ENCODE measurements around the gene COQ8A. TPM values are rescaled to one million over a fixed set of nuclear protein-coding genes. Genes with fewer than 3 reads are reported as not detected.

The COQ8A gene
- total RNA-seq, 1 donor = 14.1 TPM

- Histone ChIP-seq H3K4me3 (ENCODE audit: insufficient read depth, low read length) (no peak overlapping the region), H2AFZ (ENCODE audit: low read length) (no peak overlapping the region), H3K36me3 (ENCODE audit: insufficient read depth, low read length) (no peaks in the 10 kb centered on the region), H3K9me3 (ENCODE audit: low read depth, low read length) (no peaks in the 10 kb centered on the region), H3K4me1 (ENCODE audit: insufficient read depth, low read length) (peaks cover 5% of the 10 kb centered on the region), H4K20me1 (ENCODE audit: insufficient read depth, low read length) (peaks cover under 1% of the 10 kb centered on the region), H3K79me2 (ENCODE audit: insufficient read depth, low read length) (no peaks in the 10 kb centered on the region), H3K27ac (ENCODE audit: low read depth, low read length) (no peak overlapping the region), H3K27me3 (ENCODE audit: insufficient read depth, low read length) (no peaks in the 10 kb centered on the region), H3K4me2 (ENCODE audit: insufficient read depth, low read length) (no peak overlapping the region)
- no peak for TF ChIP-seq CTCF (IDR thresholded peaks at IDR 0.05; ENCODE audit: extremely low read depth, low read depth, low read length)
- no peak for DNase-seq (ENCODE audit: insufficient read length, low spot score, missing footprints)
These were observed 6.7 kb downstream of the COQ8A start for GRCh38 chr1:226946841-226947240.

- Histone ChIP-seq H3K27me3 (ENCODE audit: insufficient read depth, low read length) (no peaks in the 10 kb centered on the region), H3K4me1 (ENCODE audit: insufficient read depth, low read length) (peaks cover 2% of the 10 kb centered on the region), H3K4me2 (ENCODE audit: insufficient read depth, low read length) (no peak overlapping the region), H3K27ac (ENCODE audit: low read depth, low read length) (no peak overlapping the region), H3K36me3 (ENCODE audit: insufficient read depth, low read length) (no peaks in the 10 kb centered on the region), H4K20me1 (ENCODE audit: insufficient read depth, low read length) (peaks cover 2% of the 10 kb centered on the region), H3K4me3 (ENCODE audit: insufficient read depth, low read length) (no peak overlapping the region), H2AFZ (ENCODE audit: low read length) (no peak overlapping the region), H3K9me3 (ENCODE audit: low read depth, low read length) (no peaks in the 10 kb centered on the region), H3K79me2 (ENCODE audit: insufficient read depth, low read length) (no peaks in the 10 kb centered on the region)
- DNase-seq (ENCODE audit: insufficient read length, low spot score, missing footprints) = no peak
- no peak for TF ChIP-seq CTCF (IDR thresholded peaks at IDR 0.05; ENCODE audit: extremely low read depth, low read depth, low read length)
These were observed 8.0 kb downstream of the COQ8A start for GRCh38 chr1:226948051-226948450.

- Histone ChIP-seq H3K36me3 (ENCODE audit: insufficient read depth, low read length) (no peaks in the 10 kb centered on the region), H3K27me3 (ENCODE audit: insufficient read depth, low read length) (no peaks in the 10 kb centered on the region), H2AFZ (ENCODE audit: low read length) (no peak overlapping the region), H3K27ac (ENCODE audit: low read depth, low read length) (no peak overlapping the region), H3K4me2 (ENCODE audit: insufficient read depth, low read length) (no peak overlapping the region), H3K4me3 (ENCODE audit: insufficient read depth, low read length) (no peak overlapping the region), H3K9me3 (ENCODE audit: low read depth, low read length) (no peaks in the 10 kb centered on the region), H3K79me2 (ENCODE audit: insufficient read depth, low read length) (no peaks in the 10 kb centered on the region), H3K4me1 (ENCODE audit: insufficient read depth, low read length) (no peaks in the 10 kb centered on the region), H4K20me1 (ENCODE audit: insufficient read depth, low read length) (peaks cover 2% of the 10 kb centered on the region)
- DNase-seq (ENCODE audit: insufficient read length, low spot score, missing footprints) = no peak
- no peak for TF ChIP-seq CTCF (IDR thresholded peaks at IDR 0.05; ENCODE audit: extremely low read depth, low read depth, low read length)
These were observed 8.4 kb downstream of the COQ8A start for GRCh38 chr1:226948480-226948879.

- Histone ChIP-seq H3K27me3 (ENCODE audit: insufficient read depth, low read length) (no peaks in the 10 kb centered on the region), H3K4me3 (ENCODE audit: insufficient read depth, low read length) (no peak overlapping the region), H3K27ac (ENCODE audit: low read depth, low read length) (no peak overlapping the region), H3K9me3 (ENCODE audit: low read depth, low read length) (no peaks in the 10 kb centered on the region), H4K20me1 (ENCODE audit: insufficient read depth, low read length) (peaks cover 2% of the 10 kb centered on the region), H3K4me2 (ENCODE audit: insufficient read depth, low read length) (no peak overlapping the region), H3K4me1 (ENCODE audit: insufficient read depth, low read length) (no peaks in the 10 kb centered on the region), H2AFZ (ENCODE audit: low read length) (no peak overlapping the region), H3K36me3 (ENCODE audit: insufficient read depth, low read length) (no peaks in the 10 kb centered on the region), H3K79me2 (ENCODE audit: insufficient read depth, low read length) (no peaks in the 10 kb centered on the region)
- DNase-seq (ENCODE audit: insufficient read length, low spot score, missing footprints) = no peak
- no peak for TF ChIP-seq CTCF (IDR thresholded peaks at IDR 0.05; ENCODE audit: extremely low read depth, low read depth, low read length)
These were observed 8.9 kb downstream of the COQ8A start for GRCh38 chr1:226948996-226949395.

Data from osteoblast (primary cell).